ENCODE measurements around the gene NRK. TPM values are rescaled to one million over a fixed set of nuclear protein-coding genes. Genes with fewer than 3 reads are reported as not detected.

NRK gene
- total RNA-seq, 1 experiment from 2014 or later, result 0.05 TPM

GRCh38 chrX:105894721-105895120, 72.4 kb downstream of the NRK start:
- no peaks in the 10 kb centered on the region for H3K4me1 ChIP-seq (ENCODE audit: control insufficient read depth in 1 of 2, insufficient read depth in 2 of 2, low read length in 2 of 2)
- RAD21 ChIA-PET (ENCODE audit: low non-redundant PET in 1 of 2, low total read pairs in 2 of 2, uncharacterized antibody in 2 of 2, unreplicated experiment in 2 of 2), result no interaction called here
- POLR2A ChIA-PET, result no interaction called here

More at GRCh38 chrX:105894721-105895120, 72.4 kb downstream of the NRK start:
- Histone ChIP-seq H3K9me2 (ENCODE audit: insufficient read depth) (no peaks in the 10 kb centered on the region), H3K27ac (ENCODE audit: low read depth, low read length) (no peak overlapping the region), H3K4me2 (ENCODE audit: low read length) (no peak overlapping the region), H2AFZ (ENCODE audit: low read depth, low read length, poor library complexity, severe bottlenecking) (no peak overlapping the region), H3K79me2 (ENCODE audit: insufficient read depth, low read length) (no peaks in the 10 kb centered on the region), H3K9me3 (ENCODE audit: control insufficient read depth in 1 of 2, insufficient read depth in 1 of 2, low read depth in 1 of 2, low read length in 2 of 2) (no peaks in the 10 kb centered on the region), H3K9ac (ENCODE audit: low read length) (no peak overlapping the region), H3K36me3 (ENCODE audit: control insufficient read depth in 1 of 2, insufficient read depth in 2 of 2, low read length in 2 of 2) (no peaks in the 10 kb centered on the region), H3K4me3 (replicated peaks in 1 of 2; ENCODE audit: low read depth in 1 of 2, low read length in 2 of 2) (no peak overlapping the region), H3K27me3 (ENCODE audit: insufficient read depth, low read length) (peaks cover 9% of the 10 kb centered on the region; the same call in 1 of the 2 replicates), H4K20me1 (ENCODE audit: insufficient read depth) (no peaks in the 10 kb centered on the region)
- no peak for DNase-seq (ENCODE audit: low read depth, low spot score)
- intact Hi-C loops (cut with micrococcal nuclease), result no loop called here
- TF ChIP-seq ZBTB33 (IDR thresholded peaks at IDR 0.05; ENCODE audit: extremely low read depth, insufficient replicate concordance, low read length) (no peak), ZNF274 (IDR thresholded peaks at IDR 0.05; ENCODE audit: low read depth, low read length) (no peak), YY1 (IDR thresholded peaks at IDR 0.05; ENCODE audit: extremely low read depth, insufficient replicate concordance, low read depth, low read length) (no peak), CTCF (IDR thresholded peaks at IDR 0.05 in 2 of 3, conservative IDR thresholded peaks at IDR 0.05 in 1 of 3; ENCODE audit: borderline replicate concordance in 1 of 3, insufficient read depth in 1 of 3, low read depth in 2 of 3, low read length in 2 of 3) (no peak), MAX (IDR thresholded peaks at IDR 0.05) (no peak), REST (IDR thresholded peaks at IDR 0.05; ENCODE audit: low read depth) (no peak), POLR2A (IDR thresholded peaks at IDR 0.05; ENCODE audit: borderline replicate concordance, extremely low read depth, insufficient read depth, insufficient read length) (no peak), TCF7L2 (IDR thresholded peaks at IDR 0.05; ENCODE audit: borderline replicate concordance, extremely low read depth, insufficient read depth, insufficient read length) (no peak), ELF1 (IDR thresholded peaks at IDR 0.05; ENCODE audit: borderline replicate concordance, low read depth) (no peak), JUND (IDR thresholded peaks at IDR 0.05) (no peak), EZH2phosphoT487 (IDR thresholded peaks at IDR 0.05; ENCODE audit: borderline replicate concordance) (no peak), RAD21 (IDR thresholded peaks at IDR 0.05; ENCODE audit: low read depth) (no peak), ATF3 (IDR thresholded peaks at IDR 0.05) (no peak)
- no peak for ATAC-seq
- CTCF ChIA-PET, result interaction anchor here (1.0 kb wide), 1 partner anchor 17 kb away, joined by 3 read pairs; no protein-coding TSS in a partner anchor
- BruUV-seq (replicated peaks), result no TSS peak
